Panc1 (cell line): ENCODE measurements around the gene ZMAT3.

Experiments used
- CTCF ChIP-seq: fragments of 450-650 bp; IDR thresholded peaks from 2 replicates; pipeline ENCODE4 v1.5.1; 2017; ENCODE audit warnings: mild to moderate bottlenecking
- POLR2AphosphoS5 ChIP-seq: IDR thresholded peaks from 2 replicates; pipeline ENCODE4 v1.6.1; 2012; ENCODE audit warnings: mild to moderate bottlenecking, low read depth, low read length, moderate library complexity
- REST ChIP-seq, 2 experiments: IDR thresholded peaks; 2 replicates each; pipeline ENCODE4 v1.6.1; 2011 to 2012; ENCODE audit warnings: low read depth in 2 of 2, control low read depth in 1 of 2, low read length in 1 of 2, mild to moderate bottlenecking in 1 of 2, moderate library complexity in 1 of 2; ENCODE audit not compliant: insufficient read depth in 1 of 2
- SIN3A ChIP-seq: IDR thresholded peaks from 2 replicates; pipeline ENCODE4 v1.6.1; 2012; ENCODE audit warnings: low read depth, mild to moderate bottlenecking, low read length, moderate library complexity, borderline replicate concordance; ENCODE audit not compliant: insufficient read depth

GRCh38 chr3:179071323-179072099, at the start of gene ZMAT3:
- TF ChIP-seq POLR2AphosphoS5 = peak; percentile 93
- TF ChIP-seq CTCF = no peak
- 0 out of 4 replicates have a peak, but pooled peaks of 1 of the 2 experiments have one; percentile 47 for TF ChIP-seq REST (IDR thresholded peaks at IDR 0.05; ENCODE audit: insufficient read depth in 1 of 2, low read depth in 2 of 2, low read length in 1 of 2)
- peak; percentile 98; the same call in 1 of the 2 replicates for TF ChIP-seq SIN3A
